ENCODE measurements around the gene DOK5. TPM values are rescaled to one million over a fixed set of nuclear protein-coding genes. Genes with fewer than 3 reads are reported as not detected.

Gene DOK5
- total and polyA plus RNA-seq, 12 donors: 0.51 to 21.1 (median 9.1) TPM

DNA sequence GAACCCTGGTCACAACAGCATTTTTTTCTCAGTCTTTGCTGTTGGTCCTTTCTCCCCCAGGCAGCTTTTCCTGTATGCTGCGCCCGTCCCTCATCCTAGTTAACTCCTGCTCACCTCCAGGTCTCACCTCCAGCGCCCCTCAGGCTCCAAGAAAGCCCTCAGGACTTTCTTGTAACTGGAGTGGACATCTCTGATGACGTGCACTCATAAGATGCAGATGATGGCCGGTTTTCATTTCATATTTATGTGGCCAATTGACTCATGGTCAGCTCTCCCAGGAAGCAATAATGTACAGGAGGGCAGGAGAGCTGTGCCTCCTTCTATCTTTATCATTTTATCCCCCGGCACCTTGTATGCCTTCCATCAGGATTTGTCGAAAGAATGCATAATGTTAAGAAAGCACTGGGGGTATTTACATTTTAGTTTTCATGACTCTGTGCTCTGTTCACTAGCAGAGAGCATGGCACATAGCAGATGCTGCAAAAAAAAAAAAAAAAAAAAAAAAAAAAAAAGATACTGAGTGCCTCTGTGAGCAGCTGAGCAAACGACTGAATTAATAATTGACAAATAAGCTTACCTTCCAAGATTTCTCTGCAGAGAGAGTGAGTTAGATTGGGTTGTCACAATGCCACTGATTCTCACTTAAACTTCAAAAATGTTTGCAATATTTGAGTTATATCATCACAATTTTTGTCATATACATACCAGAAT, 170.2 kb downstream of the DOK5 start:
- intact Hi-C loops (cut with DNase I): loop anchor here (2.0 to 10.0 kb wide), 10 partner anchors 171 to 549 kb away; partner anchors contain the start of genes DOK5 (in 1 of the 10) and PFDN4 (in 1 of the 10)

GRCh38 chr20:54646156-54646517, 170.7 kb downstream of the DOK5 start:
- whole genome bisulfite sequencing, 2 donors: 83 to 85% methylated on average over 4 of the region's 4 CpGs

More for the DNA sequence above, 170.2 kb downstream of the DOK5 start:
- H3K4me3 ChIP-seq: no peak overlapping the region
- WGBS, 2 donors: 60 to 69% methylated on average over 8 of the region's 8 CpGs
- no peaks in the 10 kb centered on the region for H3K27me3 ChIP-seq
- no peaks in the 10 kb centered on the region for H3K9me3 ChIP-seq
- peaks cover 0 to 12% (median 0%) of the 10 kb centered on the region in 9 donors for H3K4me1 ChIP-seq
- no peak for TF ChIP-seq CTCF (IDR thresholded peaks at IDR 0.05)
- no peaks in the 10 kb centered on the region for H3K36me3 ChIP-seq
- DNase-seq: no peak
- no peak overlapping the region for H3K27ac ChIP-seq
- no peak for ATAC-seq

GRCh38 chr20:54648421-54649142, 173.2 kb downstream of the DOK5 start:
- H3K36me3 ChIP-seq: no peaks in the 10 kb centered on the region

More at GRCh38 chr20:54646156-54646517, 170.7 kb downstream of the DOK5 start:
- ATAC-seq (no peak), DNase-seq (no peak)
- H3K27ac ChIP-seq: no peak overlapping the region
- no peaks in the 10 kb centered on the region for H3K36me3 ChIP-seq
- intact Hi-C loops (cut with DNase I): loop anchor here (2.0 to 10.0 kb wide), 10 partner anchors 171 to 549 kb away; partner anchors contain the start of genes DOK5 (in 1 of the 10) and PFDN4 (in 1 of the 10)
- peaks cover 0 to 12% (median 0%) of the 10 kb centered on the region in 9 donors for H3K4me1 ChIP-seq
- no peak overlapping the region for H3K4me3 ChIP-seq
- TF ChIP-seq CTCF (IDR thresholded peaks at IDR 0.05): no peak
- H3K27me3 ChIP-seq: no peaks in the 10 kb centered on the region
- H3K9me3 ChIP-seq: no peaks in the 10 kb centered on the region

More at GRCh38 chr20:54648421-54649142, 173.2 kb downstream of the DOK5 start:
- ATAC-seq: no peak
- Histone ChIP-seq H3K9me3 (no peaks in the 10 kb centered on the region), H3K27me3 (no peaks in the 10 kb centered on the region), H3K4me3 (no peak overlapping the region), H3K4me1 (peaks cover 0 to 12% (median 0%) of the 10 kb centered on the region in 9 donors), H3K27ac (no peak overlapping the region)
- no peak for TF ChIP-seq CTCF (IDR thresholded peaks at IDR 0.05)
- no peak for DNase-seq
- 75 to 78% methylated on average over 9 of the region's 9 CpGs for WGBS, 2 donors
- intact Hi-C loops (cut with DNase I): loop anchor here (2.0 to 10.0 kb wide), 9 partner anchors 174 to 551 kb away; partner anchors contain the start of genes DOK5 (in 1 of the 10) and PFDN4 (in 1 of the 10)
